H9 (cell line): ENCODE results near the gene RASSF3. TPM values are rescaled to one million over a fixed set of nuclear protein-coding genes. Genes with fewer than 3 reads are reported as not detected.

ENCODE experiments used
- DNase-seq: peaks from one replicate; pipeline ENCODE4 v3.0.0-alpha.2; 2017
- H2AFZ ChIP-seq: one replicate; pipeline ENCODE4 v1.6.1; 2013; ENCODE audit warnings: mild to moderate bottlenecking, low read length, control low read depth, moderate library complexity
- H2AK5ac ChIP-seq: 2 replicates; pipeline ENCODE4 v1.6.1; 2013; ENCODE audit warnings: low read length, control low read depth, mixed read lengths; ENCODE audit not compliant: insufficient read length
- H2BK120ac ChIP-seq: one replicate; pipeline ENCODE4 v1.6.1; 2013; ENCODE audit warnings: low read depth, mild to moderate bottlenecking, low read length, control low read depth, inconsistent platforms; ENCODE audit not compliant: poor library complexity, severe bottlenecking
- H2BK12ac ChIP-seq: 2 replicates; pipeline ENCODE4 v1.6.1; 2013; ENCODE audit warnings: low read length, control low read depth, mixed read lengths, low read depth; ENCODE audit not compliant: insufficient read length
- H2BK15ac ChIP-seq: 2 replicates; pipeline ENCODE4 v1.6.1; 2013; ENCODE audit warnings: low read depth, low read length, control low read depth
- H2BK20ac ChIP-seq: one replicate; pipeline ENCODE4 v1.6.1; 2013; ENCODE audit warnings: low read depth, mild to moderate bottlenecking, low read length, control low read depth, inconsistent platforms; ENCODE audit not compliant: poor library complexity, severe bottlenecking
- H2BK5ac ChIP-seq: 2 replicates; pipeline ENCODE4 v1.6.1; 2013; ENCODE audit warnings: low read length, control low read depth, mixed read lengths; ENCODE audit not compliant: insufficient read length
- H3K14ac ChIP-seq: 2 replicates; pipeline ENCODE4 v1.6.1; 2013; ENCODE audit warnings: low read length, control low read depth; ENCODE audit not compliant: insufficient read depth
- H3K18ac ChIP-seq: 2 replicates; pipeline ENCODE4 v1.6.1; 2013; ENCODE audit warnings: low read depth, mild to moderate bottlenecking, mixed read lengths, low read length, control low read depth; ENCODE audit not compliant: insufficient read length
- H3K23ac ChIP-seq: 2 replicates; pipeline ENCODE4 v1.6.1; 2013; ENCODE audit warnings: low read length, control low read depth, mixed read lengths, low read depth; ENCODE audit not compliant: insufficient read length
- H3K23me2 ChIP-seq: 2 replicates; pipeline ENCODE4 v1.6.1; 2013; ENCODE audit warnings: low read depth, mild to moderate bottlenecking, mixed read lengths, low read length, control low read depth; ENCODE audit not compliant: insufficient read length, poor library complexity, severe bottlenecking
- H3K27ac ChIP-seq: 2 replicates; pipeline ENCODE4 v1.5.1; 2013; ENCODE audit warnings: low read length, control low read depth, mixed read lengths, low read depth; ENCODE audit not compliant: insufficient read length
- H3K27me3 ChIP-seq: 2 replicates; pipeline ENCODE4 v1.6.1; 2013; ENCODE audit warnings: low read length, control low read depth, inconsistent platforms; ENCODE audit not compliant: insufficient read depth
- H3K4ac ChIP-seq: 2 replicates; pipeline ENCODE4 v1.6.1; 2013; ENCODE audit warnings: low read depth, mild to moderate bottlenecking, control low read depth, inconsistent platforms, low read length, moderate library complexity
- H3K4me1 ChIP-seq: 2 replicates; pipeline ENCODE4 v1.6.1; 2013; ENCODE audit warnings: low read length, control low read depth, inconsistent platforms; ENCODE audit not compliant: insufficient read depth
- H3K4me2 ChIP-seq: 2 replicates; pipeline ENCODE4 v1.6.1; 2013; ENCODE audit warnings: low read length, control low read depth, mixed read lengths; ENCODE audit not compliant: insufficient read length, insufficient read depth
- H3K56ac ChIP-seq: 2 replicates; pipeline ENCODE4 v1.6.1; 2013; ENCODE audit warnings: low read depth, mild to moderate bottlenecking, mixed read lengths, low read length, control low read depth; ENCODE audit not compliant: insufficient read length
- H3K79me1 ChIP-seq: 2 replicates; pipeline ENCODE4 v1.6.1; 2013; ENCODE audit warnings: low read depth, mild to moderate bottlenecking, moderate library complexity, low read length, control low read depth, inconsistent platforms; ENCODE audit not compliant: insufficient read depth, poor library complexity, severe bottlenecking
- H3K79me2 ChIP-seq: 2 replicates; pipeline ENCODE4 v1.6.1; 2013; ENCODE audit warnings: low read length, control low read depth, inconsistent platforms; ENCODE audit not compliant: insufficient read depth
- H3K9ac ChIP-seq: 2 replicates; pipeline ENCODE4 v1.6.1; 2013; ENCODE audit warnings: low read length, control low read depth, mixed read lengths; ENCODE audit not compliant: insufficient read length; ENCODE audit errors: extremely low read depth
- H3K9me3 ChIP-seq: one replicate; pipeline ENCODE4 v1.6.1; 2013; ENCODE audit warnings: low read depth, low read length, inconsistent platforms; ENCODE audit not compliant: control insufficient read depth
- H3T11ph ChIP-seq: one replicate; pipeline ENCODE4 v1.6.1; 2013; ENCODE audit warnings: mild to moderate bottlenecking, low read length, control low read depth, inconsistent platforms
- H4K20me1 ChIP-seq: one replicate; pipeline ENCODE4 v1.6.1; 2013; ENCODE audit not compliant: control insufficient read depth, insufficient read length, insufficient read depth
- H4K5ac ChIP-seq: 2 replicates; pipeline ENCODE4 v1.6.1; 2013; ENCODE audit warnings: low read depth, mild to moderate bottlenecking, mixed read lengths, low read length, control low read depth; ENCODE audit not compliant: insufficient read length
- H4K8ac ChIP-seq: replicated peaks from 2 replicates; pipeline ENCODE4 v1.6.1; 2013; ENCODE audit warnings: low read length, control low read depth, mixed read lengths, low read depth; ENCODE audit not compliant: insufficient read length
- H4K91ac ChIP-seq: 2 replicates; pipeline ENCODE4 v1.6.1; 2013; ENCODE audit warnings: low read depth, mild to moderate bottlenecking, moderate library complexity, mixed read lengths, low read length, control low read depth; ENCODE audit not compliant: insufficient read length
- H3K27ac Mint-ChIP-seq, 3 experiments: 2 replicates in 2 of 3; 3 replicates in 1 of 3; pipeline ENCODE4 v1.8.0; 2020 to 2021; ENCODE audit warnings: mixed read lengths in 3 of 3, mild to moderate bottlenecking in 1 of 3, moderate library complexity in 1 of 3
- H3K27me3 Mint-ChIP-seq: 2 replicates; pipeline ENCODE4 v1.8.0; 2021; ENCODE audit warnings: low read depth, mild to moderate bottlenecking, moderate library complexity, mixed read lengths
- H3K36me3 Mint-ChIP-seq, 3 experiments: 2 replicates in 2 of 3; 3 replicates in 1 of 3; pipeline ENCODE4 v1.8.0; 2020 to 2021; ENCODE audit warnings: low read depth in 3 of 3, mixed read lengths in 3 of 3; ENCODE audit not compliant: insufficient read depth in 1 of 3
- H3K4me1 Mint-ChIP-seq, 2 experiments: 2 replicates each; pipeline ENCODE4 v1.8.0; 2020; ENCODE audit warnings: mixed read lengths in 2 of 2
- H3K4me3 Mint-ChIP-seq, 2 experiments: 2 replicates in 1 of 2; 3 replicates in 1 of 2; pipeline ENCODE4 v1.8.0; 2020 to 2021; ENCODE audit warnings: mild to moderate bottlenecking in 2 of 2, mixed read lengths in 2 of 2, moderate library complexity in 1 of 2
- H3K9me3 Mint-ChIP-seq, 2 experiments: 2 replicates in 1 of 2; 3 replicates in 1 of 2; pipeline ENCODE4 v1.8.0; 2020; ENCODE audit warnings: mild to moderate bottlenecking in 2 of 2, mixed read lengths in 2 of 2, moderate library complexity in 1 of 2
- WGBS: extraction: QIAGEN DNeasy Blood & Tissue Kit; methylation state at CpG from one replicate; pipeline ENCODE4 v1.1.7; 2013; ENCODE audit warnings: missing lambda C conversion rate, low lambda C conversion rate, mixed read lengths; ENCODE audit not compliant: insufficient read length; ENCODE audit errors: extremely low coverage; 5-methylcytosine and 5-hydroxymethylcytosine counted together
- total RNA-seq: library from RNA; stranded (reverse); gene quantifications from 2 replicates; pipeline ENCODE4 v1.2.1, GENCODE V29; 2021
- TF ChIP-seq, protein P1 (sequence below): fragments of 200-600 bp; sonication (generic); conservative IDR thresholded peaks from 3 replicates; pipeline ENCODE4 v1.8.0; 2021; ENCODE audit warnings: antibody characterized with exemption, mild to moderate bottlenecking

The RASSF3 gene
- total RNA-seq, 1 experiment from 2014 or later: 45.1 TPM

- no peaks in the 10 kb centered on the region for H3K27me3 Mint-ChIP-seq
- no peak overlapping the region for H2BK15ac ChIP-seq
- H3K79me2 ChIP-seq: no peaks in the 10 kb centered on the region
- no peak overlapping the region for H3K56ac ChIP-seq
- no peaks in the 10 kb centered on the region for H3K4me1 Mint-ChIP-seq
- H3K36me3 Mint-ChIP-seq: peaks cover 10 to 34% (median 16%) of the 10 kb centered on the region in 3 experiments
- H2BK12ac ChIP-seq: no peak overlapping the region
- no peak overlapping the region for H2BK5ac ChIP-seq
- H3K27ac Mint-ChIP-seq: no peak overlapping the region
- H3K9me3 ChIP-seq: no peaks in the 10 kb centered on the region
- no peak overlapping the region for H3K18ac ChIP-seq
- no peaks in the 10 kb centered on the region for H3K4me1 ChIP-seq
- no peak overlapping the region for H3K4me3 Mint-ChIP-seq
- no CpG with 5 or more reads among the region's 5 CpGs for WGBS
- no peaks in the 10 kb centered on the region for H3K79me1 ChIP-seq
- H4K91ac ChIP-seq: no peak overlapping the region
- H3K27ac ChIP-seq: no peak overlapping the region
- no peak for DNase-seq
- no peaks in the 10 kb centered on the region for H3K9me3 Mint-ChIP-seq
- no peaks in the 10 kb centered on the region for H3K27me3 ChIP-seq
- no peak overlapping the region for H4K5ac ChIP-seq
- H4K8ac ChIP-seq: no peak overlapping the region
- H3T11ph ChIP-seq: no peak overlapping the region
- TF ChIP-seq, protein P1, sequence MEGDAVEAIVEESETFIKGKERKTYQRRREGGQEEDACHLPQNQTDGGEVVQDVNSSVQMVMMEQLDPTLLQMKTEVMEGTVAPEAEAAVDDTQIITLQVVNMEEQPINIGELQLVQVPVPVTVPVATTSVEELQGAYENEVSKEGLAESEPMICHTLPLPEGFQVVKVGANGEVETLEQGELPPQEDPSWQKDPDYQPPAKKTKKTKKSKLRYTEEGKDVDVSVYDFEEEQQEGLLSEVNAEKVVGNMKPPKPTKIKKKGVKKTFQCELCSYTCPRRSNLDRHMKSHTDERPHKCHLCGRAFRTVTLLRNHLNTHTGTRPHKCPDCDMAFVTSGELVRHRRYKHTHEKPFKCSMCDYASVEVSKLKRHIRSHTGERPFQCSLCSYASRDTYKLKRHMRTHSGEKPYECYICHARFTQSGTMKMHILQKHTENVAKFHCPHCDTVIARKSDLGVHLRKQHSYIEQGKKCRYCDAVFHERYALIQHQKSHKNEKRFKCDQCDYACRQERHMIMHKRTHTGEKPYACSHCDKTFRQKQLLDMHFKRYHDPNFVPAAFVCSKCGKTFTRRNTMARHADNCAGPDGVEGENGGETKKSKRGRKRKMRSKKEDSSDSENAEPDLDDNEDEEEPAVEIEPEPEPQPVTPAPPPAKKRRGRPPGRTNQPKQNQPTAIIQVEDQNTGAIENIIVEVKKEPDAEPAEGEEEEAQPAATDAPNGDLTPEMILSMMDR: no peak
- no peak overlapping the region for H2AFZ ChIP-seq
- H3K14ac ChIP-seq: no peak overlapping the region
- H3K4me2 ChIP-seq: no peak overlapping the region
- H4K20me1 ChIP-seq: no peaks in the 10 kb centered on the region
- H3K9ac ChIP-seq: no peak overlapping the region
- H2AK5ac ChIP-seq: no peak overlapping the region
- H2BK120ac ChIP-seq: no peak overlapping the region
- H3K4ac ChIP-seq: no peak overlapping the region
- no peak overlapping the region for H3K23ac ChIP-seq
- no peaks in the 10 kb centered on the region for H3K23me2 ChIP-seq
- H2BK20ac ChIP-seq: no peak overlapping the region
Measured at GRCh38 chr12:64714551-64714968, 104.3 kb downstream of the RASSF3 start.
